Duodenal mucosa (tissue), 2 donors: ENCODE data around the gene RAB3IP.

ENCODE experiments used
- H3K27ac ChIP-seq: one replicate; pipeline ENCODE4 v1.7.0; 2013; ENCODE audit warnings: low read depth, low read length
- H3K27me3 ChIP-seq, 2 donors: one replicate each; pipeline ENCODE4 v1.7.0; 2013; ENCODE audit warnings: low read length in 2 of 2, control low read depth in 1 of 2; ENCODE audit not compliant: insufficient read depth in 2 of 2, control insufficient read depth in 1 of 2
- H3K36me3 ChIP-seq, 2 donors: one replicate each; pipeline ENCODE4 v1.7.0; 2013; ENCODE audit warnings: low read length in 2 of 2, control low read depth in 1 of 2; ENCODE audit not compliant: insufficient read depth in 2 of 2, control insufficient read depth in 1 of 2
- H3K4me1 ChIP-seq, 2 donors: one replicate each; pipeline ENCODE4 v1.7.0; 2013; ENCODE audit warnings: low read length in 2 of 2, control low read depth in 1 of 2; ENCODE audit not compliant: insufficient read depth in 2 of 2, control insufficient read depth in 1 of 2
- H3K4me3 ChIP-seq, 2 donors: one replicate each; pipeline ENCODE4 v1.7.0; 2013; ENCODE audit warnings: low read length in 2 of 2, low read depth in 1 of 2
- H3K9ac ChIP-seq, 2 donors: one replicate each; pipeline ENCODE4 v1.7.0; 2013; ENCODE audit warnings: low read length in 2 of 2, low read depth in 1 of 2
- H3K9me3 ChIP-seq, 2 donors: one replicate each; pipeline ENCODE4 v1.7.0; 2013; ENCODE audit warnings: low read length in 2 of 2, control low read depth in 1 of 2; ENCODE audit not compliant: control insufficient read depth in 1 of 2

The RAB3IP gene

GRCh38 chr12:69714542-69714941, 24.1 kb upstream of the RAB3IP start:
- Histone ChIP-seq H3K36me3 (no peaks in the 10 kb centered on the region), H3K9ac (no peak overlapping the region), H3K4me1 (no peaks in the 10 kb centered on the region), H3K27ac (no peak overlapping the region), H3K4me3 (no peak overlapping the region), H3K9me3 (no peaks in the 10 kb centered on the region), H3K27me3 (no peaks in the 10 kb centered on the region)

- Histone ChIP-seq H3K9ac (no peak overlapping the region), H3K27ac (no peak overlapping the region), H3K4me3 (no peak overlapping the region)
Measured at GRCh38 chr12:69719336-69720316, 19.0 kb upstream of the RAB3IP start.

GRCh38 chr12:69720750-69721149, 17.9 kb upstream of the RAB3IP start:
- no peaks in the 10 kb centered on the region for H3K27me3 ChIP-seq
- H3K4me3 ChIP-seq: no peak overlapping the region
- no peak overlapping the region for H3K9ac ChIP-seq
- peaks cover 0 to 17% of the 10 kb centered on the region in 2 donors for H3K4me1 ChIP-seq
- H3K36me3 ChIP-seq: no peaks in the 10 kb centered on the region
- H3K9me3 ChIP-seq: no peaks in the 10 kb centered on the region
- H3K27ac ChIP-seq: no peak overlapping the region

More at GRCh38 chr12:69719336-69720316, 19.0 kb upstream of the RAB3IP start:
- Histone ChIP-seq H3K27me3 (no peaks in the 10 kb centered on the region), H3K9me3 (no peaks in the 10 kb centered on the region), H3K36me3 (no peaks in the 10 kb centered on the region), H3K4me1 (peaks cover 0 to 17% of the 10 kb centered on the region in 2 donors)

GRCh38 chr12:69726922-69727321, 11.7 kb upstream of the RAB3IP start:
- H3K27ac ChIP-seq: no peak overlapping the region
- H3K9ac ChIP-seq: no peak overlapping the region
- no peaks in the 10 kb centered on the region for H3K36me3 ChIP-seq
- no peaks in the 10 kb centered on the region for H3K4me1 ChIP-seq
- no peaks in the 10 kb centered on the region for H3K9me3 ChIP-seq
- peaks cover 0 to 1% of the 10 kb centered on the region in 2 donors for H3K27me3 ChIP-seq
- H3K4me3 ChIP-seq: no peak overlapping the region

GRCh38 chr12:69732088-69732487, 6.6 kb upstream of the RAB3IP start:
- Histone ChIP-seq H3K9me3 (no peaks in the 10 kb centered on the region), H3K27me3 (peaks cover 0 to 3% of the 10 kb centered on the region in 2 donors), H3K4me3 (no peak overlapping the region), H3K36me3 (no peaks in the 10 kb centered on the region), H3K9ac (no peak overlapping the region), H3K4me1 (no peaks in the 10 kb centered on the region), H3K27ac (no peak overlapping the region)

- Histone ChIP-seq H3K27ac (no peak overlapping the region), H3K4me3 (no peak overlapping the region), H3K9me3 (no peaks in the 10 kb centered on the region), H3K4me1 (peaks cover 0 to 6% of the 10 kb centered on the region in 2 donors), H3K36me3 (no peaks in the 10 kb centered on the region), H3K27me3 (peaks cover 0 to 3% of the 10 kb centered on the region in 2 donors), H3K9ac (no peak overlapping the region)
Measured at GRCh38 chr12:69733638-69734037, 5.0 kb upstream of the RAB3IP start.

- Histone ChIP-seq H3K4me3 (peak overlapping the region; percentile 80 to 96), H3K27me3 (no peaks in the 10 kb centered on the region), H3K9me3 (no peaks in the 10 kb centered on the region), H3K27ac (peak overlapping the region; percentile 92), H3K36me3 (no peaks in the 10 kb centered on the region), H3K4me1 (peaks cover 0 to 11% of the 10 kb centered on the region in 2 donors), H3K9ac (peak overlapping the region; percentile 81 to 97)
Measured at GRCh38 chr12:69739287-69740191, 879 bp downstream of the RAB3IP start.

GRCh38 chr12:69744109-69744508, 5.4 kb downstream of the RAB3IP start:
- Histone ChIP-seq H3K36me3 (no peaks in the 10 kb centered on the region), H3K27ac (no peak overlapping the region), H3K9ac (no peak overlapping the region), H3K4me1 (peaks cover 0 to 5% of the 10 kb centered on the region in 2 donors), H3K27me3 (no peaks in the 10 kb centered on the region), H3K9me3 (no peaks in the 10 kb centered on the region), H3K4me3 (no peak overlapping the region)

- no peak overlapping the region for H3K27ac ChIP-seq
- no peaks in the 10 kb centered on the region for H3K9me3 ChIP-seq
- H3K4me1 ChIP-seq: no peaks in the 10 kb centered on the region
- H3K27me3 ChIP-seq: no peaks in the 10 kb centered on the region
- no peak overlapping the region for H3K9ac ChIP-seq
- no peak overlapping the region for H3K4me3 ChIP-seq
- peaks cover 3 to 9% of the 10 kb centered on the region in 2 donors for H3K36me3 ChIP-seq
Measured at GRCh38 chr12:69751476-69751875, 12.8 kb downstream of the RAB3IP start.

GRCh38 chr12:69755302-69755701, 16.6 kb downstream of the RAB3IP start:
- H3K27ac ChIP-seq: no peak overlapping the region
- no peaks in the 10 kb centered on the region for H3K27me3 ChIP-seq
- H3K4me3 ChIP-seq: no peak overlapping the region
- peaks cover 4 to 8% of the 10 kb centered on the region in 2 donors for H3K9me3 ChIP-seq
- H3K36me3 ChIP-seq: peaks cover 10 to 25% of the 10 kb centered on the region in 2 donors
- H3K4me1 ChIP-seq: no peaks in the 10 kb centered on the region
- H3K9ac ChIP-seq: no peak overlapping the region
